Measurements from ENCODE around the gene SYNRG.
"Not testable (repeated sequence)": the region's sequence is repeated elsewhere in the genome, so short reads cannot be mapped to it uniquely, and the experiment has no call there.

SYNRG gene

GRCh38 chr17:37543637-37544052, 65.6 kb downstream of the SYNRG start:
- in situ Hi-C loops (cut with MboI; ENCODE audit: low sequenced_read_pairs) = no loop called here

- in situ Hi-C loops (cut with MboI; ENCODE audit: low sequenced_read_pairs) = no loop called here
Observed at GRCh38 chr17:37541880-37542660, 67.1 kb downstream of the SYNRG start.

GRCh38 chr17:37538981-37539659, 70.1 kb downstream of the SYNRG start:
- in situ Hi-C loops (cut with MboI; ENCODE audit: low sequenced_read_pairs) = no loop called here

GRCh38 chr17:37535906-37536305, 73.3 kb downstream of the SYNRG start:
- in situ Hi-C loops (cut with MboI; ENCODE audit: low sequenced_read_pairs) = no loop called here

GRCh38 chr17:37532756-37533155, 76.5 kb downstream of the SYNRG start:
- in situ Hi-C loops (cut with MboI; ENCODE audit: low sequenced_read_pairs) = no loop called here

- in situ Hi-C loops (cut with MboI; ENCODE audit: low sequenced_read_pairs) = no loop called here
Observed at GRCh38 chr17:37530420-37530819, 78.8 kb downstream of the SYNRG start.

GRCh38 chr17:37527249-37527851, 81.9 kb downstream of the SYNRG start:
- in situ Hi-C loops (cut with MboI; ENCODE audit: low sequenced_read_pairs) = no loop called here

GRCh38 chr17:37523715-37524219, 85.5 kb downstream of the SYNRG start:
- in situ Hi-C loops (cut with MboI; ENCODE audit: low sequenced_read_pairs) = no loop called here

- in situ Hi-C loops (cut with MboI; ENCODE audit: low sequenced_read_pairs) = no loop called here
Observed at GRCh38 chr17:37521821-37522220, 87.4 kb downstream of the SYNRG start.

GRCh38 chr17:37520174-37520573, 89.0 kb downstream of the SYNRG start:
- in situ Hi-C loops (cut with MboI; ENCODE audit: low sequenced_read_pairs) = no loop called here

- in situ Hi-C loops (cut with MboI; ENCODE audit: low sequenced_read_pairs) = no loop called here
Observed at GRCh38 chr17:37519251-37519985, 89.8 kb downstream of the SYNRG start.

- in situ Hi-C loops (cut with MboI; ENCODE audit: low sequenced_read_pairs) = no loop called here
Observed at GRCh38 chr17:37518826-37519225, 90.4 kb downstream of the SYNRG start.

- in situ Hi-C loops (cut with MboI; ENCODE audit: low sequenced_read_pairs) = no loop called here
Observed at GRCh38 chr17:37517881-37518280, 91.3 kb downstream of the SYNRG start.

- in situ Hi-C loops (cut with MboI; ENCODE audit: low sequenced_read_pairs) = no loop called here
Observed at GRCh38 chr17:37516127-37516571, 93.1 kb downstream of the SYNRG start.

GRCh38 chr17:37513711-37514110, 95.5 kb downstream of the SYNRG start:
- in situ Hi-C loops (cut with MboI; ENCODE audit: low sequenced_read_pairs) = no loop called here

GRCh38 chr17:37512442-37513068, 96.7 kb downstream of the SYNRG start:
- in situ Hi-C loops (cut with MboI; ENCODE audit: low sequenced_read_pairs) = no loop called here

- in situ Hi-C loops (cut with MboI; ENCODE audit: low sequenced_read_pairs) = not testable (repeated sequence)
Observed at GRCh38 chr17:37511642-37512041, 97.6 kb downstream of the SYNRG start.

- in situ Hi-C loops (cut with MboI; ENCODE audit: low sequenced_read_pairs) = no loop called here
Observed at GRCh38 chr17:37510056-37510455, 99.2 kb downstream of the SYNRG start.

GRCh38 chr17:37507111-37507510, 102.1 kb downstream of the SYNRG start:
- in situ Hi-C loops (cut with MboI; ENCODE audit: low sequenced_read_pairs) = no loop called here

GRCh38 chr17:37506678-37507077, 102.5 kb downstream of the SYNRG start:
- in situ Hi-C loops (cut with MboI; ENCODE audit: low sequenced_read_pairs) = no loop called here

GRCh38 chr17:37505333-37505732, 103.9 kb downstream of the SYNRG start:
- in situ Hi-C loops (cut with MboI; ENCODE audit: low sequenced_read_pairs) = no loop called here
